Dedifferentiated amniotic fluid mesenchymal stem cell (primary cell): Measurements from ENCODE around the gene HUS1.
A peak's percentile ranks its signal among the peaks of the same experiment; 100 is the strongest.
"Not testable (repeated sequence)": the region's sequence is repeated elsewhere in the genome, so short reads cannot be mapped to it uniquely, and the experiment has no call there.

Source experiments
- DNase-seq: peaks from one replicate; pipeline ENCODE4 v3.0.0-alpha.2; 2016; ENCODE audit errors: extremely low spot score

Gene HUS1

DNA sequence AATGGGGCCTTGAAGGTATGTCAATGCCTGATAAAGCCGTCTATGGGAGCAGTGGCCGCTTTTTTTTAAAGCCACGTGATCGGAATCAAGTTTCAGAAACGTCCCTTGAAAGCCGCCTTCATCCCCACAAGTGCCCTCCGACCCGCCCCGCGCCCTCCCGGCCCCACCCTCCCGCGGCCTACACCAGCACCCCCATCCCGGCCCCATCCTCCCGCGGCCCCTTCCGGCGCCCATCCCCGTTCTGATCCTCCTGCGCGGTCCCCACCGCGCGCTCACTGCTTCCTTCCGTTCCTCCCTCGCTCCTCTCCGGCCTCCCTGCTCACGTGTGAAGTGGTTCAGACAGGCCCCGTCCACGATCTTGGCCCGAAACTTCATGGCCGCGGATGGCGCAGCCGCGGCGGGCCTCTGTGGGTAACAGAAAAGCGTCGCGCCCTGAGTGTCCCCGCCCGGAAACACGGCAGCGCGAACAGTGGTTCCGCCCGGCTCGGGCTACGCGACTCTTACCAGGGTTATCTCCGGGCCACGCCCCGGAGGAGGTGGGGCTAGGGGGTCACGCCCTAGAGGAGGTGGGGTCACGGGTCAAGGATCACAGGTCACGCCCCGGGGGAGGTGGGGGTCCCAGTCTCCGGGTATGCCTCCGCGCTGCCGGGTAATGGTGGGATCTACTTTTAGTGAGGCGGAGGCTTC lies at the start of gene HUS1:
Gene HUS1 (minus strand): TSS at position 471 of the 687 bp plus-strand sequence. CDS start 96 bp downstream, at position 375.
- peak; percentile 77 for DNase-seq

GRCh38 chr7:48028938-48029337 lies 49.5 kb upstream of the HUS1 start, which contains the start of gene SUN3:
TSS of gene SUN3 (minus strand) at chr7:48029107. CDS start at chr7:48028938, 169 bp downstream.
- no peak for DNase-seq

DNA sequence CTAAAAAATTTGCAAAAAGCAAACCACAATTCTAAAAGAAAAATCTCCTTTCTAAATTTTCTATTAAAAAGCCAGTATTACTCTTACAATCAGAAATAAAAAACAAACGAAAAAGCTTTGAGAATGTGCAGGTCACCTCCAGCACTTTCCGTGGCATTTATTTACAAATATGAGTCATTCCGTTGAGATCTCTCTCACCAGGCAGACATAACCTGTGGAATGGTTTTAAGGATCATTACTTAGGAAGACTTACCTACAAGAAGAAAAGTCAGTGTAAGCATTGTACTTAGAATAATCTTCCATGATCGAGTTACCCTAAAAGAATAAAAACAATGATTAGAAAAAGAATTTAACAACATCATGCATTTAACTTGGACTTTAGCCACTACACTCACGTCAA lies 46.2 kb upstream of the HUS1 start:
- DNase-seq, result no peak

DNA sequence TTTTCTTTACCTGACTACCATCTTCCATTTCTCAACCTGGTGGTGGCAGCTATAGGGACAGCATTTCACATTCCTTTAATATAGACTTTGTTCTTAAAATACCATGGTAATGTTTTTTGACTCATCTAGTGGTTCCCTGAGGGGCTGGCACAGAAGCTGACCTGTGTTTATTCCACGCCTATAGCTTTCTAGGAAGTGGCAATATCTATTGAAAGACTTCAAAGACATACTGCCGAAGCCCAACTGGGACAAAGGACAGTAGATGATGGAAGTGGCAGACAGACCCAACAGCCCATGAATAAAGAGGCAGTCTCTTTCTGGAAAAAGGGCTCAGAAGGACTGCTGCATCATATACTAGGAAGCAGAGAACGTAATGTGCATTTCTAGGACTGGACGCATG lies 38.3 kb upstream of the HUS1 start:
- no peak for DNase-seq

DNA sequence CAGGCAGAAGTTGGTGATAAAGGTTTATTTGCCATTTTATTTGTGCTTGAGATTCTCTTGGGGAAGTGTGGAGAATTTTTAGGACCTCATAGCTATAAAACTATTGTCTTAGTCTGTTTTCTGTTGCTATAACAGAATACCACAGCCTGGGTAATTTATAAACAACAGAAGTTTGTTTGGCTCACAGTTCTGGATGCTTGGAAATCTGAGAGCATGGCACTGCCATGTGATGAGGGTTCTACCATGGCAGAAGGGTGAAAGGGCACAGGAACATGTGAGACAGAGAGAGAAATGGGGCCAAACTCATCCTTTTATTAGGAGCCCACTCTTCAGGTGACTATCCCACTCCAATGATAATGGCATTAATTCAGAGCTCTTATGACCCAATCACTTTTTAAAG lies 37.2 kb upstream of the HUS1 start:
- DNase-seq, result no peak

DNA sequence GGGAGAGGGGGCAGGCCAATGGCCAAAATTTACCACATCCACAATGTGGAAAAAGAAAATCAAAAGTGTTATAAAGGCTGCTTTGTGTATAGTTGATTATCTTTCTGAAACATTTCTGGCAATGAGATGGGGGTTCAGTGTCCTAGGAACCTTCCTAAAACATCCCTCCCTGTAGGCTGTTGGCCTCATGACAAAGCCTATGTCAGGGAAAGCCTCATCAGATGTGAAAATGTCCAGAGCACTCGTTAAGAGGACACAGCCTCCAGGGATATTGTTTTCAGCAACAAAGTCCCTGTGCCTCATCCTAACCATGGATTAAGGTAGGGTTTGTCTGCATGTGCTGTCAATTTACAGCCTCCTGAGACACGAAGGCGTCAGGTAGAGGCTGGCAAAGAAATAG lies 32.5 kb upstream of the HUS1 start:
- no peak for DNase-seq

GRCh38 chr7:48011323-48011722 lies 31.9 kb upstream of the HUS1 start:
- DNase-seq, result no peak

DNA sequence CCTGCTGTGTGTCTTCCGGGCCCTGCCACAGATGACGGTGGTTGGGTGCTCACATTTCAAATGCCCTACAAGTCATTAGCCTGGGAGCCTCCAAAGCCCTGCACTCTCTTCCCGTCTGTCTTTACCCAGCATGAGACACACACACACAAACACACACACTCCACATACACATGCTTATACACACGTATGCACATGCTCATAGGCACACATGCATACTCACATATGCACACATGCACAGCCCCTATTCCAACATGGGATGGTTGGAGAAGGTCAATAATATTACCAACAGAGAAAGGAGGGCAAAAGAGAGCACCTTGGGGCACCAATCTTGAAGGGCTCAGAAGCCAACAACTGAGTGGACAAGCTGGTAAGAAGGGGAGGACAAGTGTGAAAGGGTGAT lies 30.5 kb upstream of the HUS1 start:
- DNase-seq, result no peak

GRCh38 chr7:48009257-48009656 lies 29.8 kb upstream of the HUS1 start:
- DNase-seq, result no peak

DNA sequence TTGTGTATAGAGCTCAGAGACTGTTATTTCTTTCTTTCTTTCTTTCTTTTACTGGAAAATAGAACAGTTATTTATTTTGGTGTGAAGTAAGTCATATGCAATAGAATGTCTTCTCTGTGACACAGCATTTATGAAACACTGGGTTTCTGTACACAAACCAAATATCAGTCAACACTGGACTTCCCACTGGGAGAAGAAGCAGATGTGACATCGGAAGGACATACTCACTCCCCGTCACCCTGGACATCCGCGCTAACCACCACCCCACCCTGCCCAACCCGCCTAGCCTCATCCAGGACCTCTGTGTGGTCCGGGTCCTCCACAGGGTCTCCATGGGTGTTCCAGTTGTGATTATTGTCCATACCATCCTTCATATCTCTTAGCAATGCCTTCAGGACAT lies 27.5 kb upstream of the HUS1 start:
- no peak for DNase-seq

GRCh38 chr7:48004638-48005037 lies 25.2 kb upstream of the HUS1 start:
- DNase-seq, result no peak

- DNase-seq, result no peak
Measured at GRCh38 chr7:48004032-48004431, 24.6 kb upstream of the HUS1 start.

DNA sequence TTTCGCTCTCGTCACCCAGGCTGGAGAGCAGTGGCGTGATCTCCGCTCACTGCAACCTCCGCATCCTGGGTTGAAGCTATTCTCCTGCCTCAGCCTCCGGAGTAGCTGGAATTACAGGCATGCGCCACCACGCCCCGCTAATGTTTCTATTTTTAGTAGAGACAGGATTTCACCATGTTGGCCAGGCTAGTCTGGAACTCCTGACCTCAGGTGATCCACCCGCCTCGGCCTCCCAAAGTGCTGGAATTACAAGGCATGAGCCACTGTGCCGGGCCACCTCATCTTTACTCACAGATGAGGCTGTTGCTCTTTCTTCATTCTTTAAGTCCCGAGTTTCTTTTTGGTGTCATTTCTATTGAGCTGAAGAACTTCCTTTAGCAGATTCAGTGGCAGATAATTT lies 20.7 kb upstream of the HUS1 start:
- DNase-seq, result not testable (repeated sequence)

GRCh38 chr7:47999413-47999812 lies 20.0 kb upstream of the HUS1 start:
- DNase-seq, result no peak

GRCh38 chr7:47992446-47992845 lies 13.0 kb upstream of the HUS1 start:
- no peak for DNase-seq

GRCh38 chr7:47991741-47992311 lies 12.4 kb upstream of the HUS1 start:
- peak; percentile 66 for DNase-seq

GRCh38 chr7:47991270-47991669 lies 11.9 kb upstream of the HUS1 start:
- no peak for DNase-seq

GRCh38 chr7:47990592-47990991 lies 11.2 kb upstream of the HUS1 start:
- DNase-seq, result no peak

- not testable (repeated sequence) for DNase-seq
Measured at GRCh38 chr7:47989607-47990400, 10.4 kb upstream of the HUS1 start.

DNA sequence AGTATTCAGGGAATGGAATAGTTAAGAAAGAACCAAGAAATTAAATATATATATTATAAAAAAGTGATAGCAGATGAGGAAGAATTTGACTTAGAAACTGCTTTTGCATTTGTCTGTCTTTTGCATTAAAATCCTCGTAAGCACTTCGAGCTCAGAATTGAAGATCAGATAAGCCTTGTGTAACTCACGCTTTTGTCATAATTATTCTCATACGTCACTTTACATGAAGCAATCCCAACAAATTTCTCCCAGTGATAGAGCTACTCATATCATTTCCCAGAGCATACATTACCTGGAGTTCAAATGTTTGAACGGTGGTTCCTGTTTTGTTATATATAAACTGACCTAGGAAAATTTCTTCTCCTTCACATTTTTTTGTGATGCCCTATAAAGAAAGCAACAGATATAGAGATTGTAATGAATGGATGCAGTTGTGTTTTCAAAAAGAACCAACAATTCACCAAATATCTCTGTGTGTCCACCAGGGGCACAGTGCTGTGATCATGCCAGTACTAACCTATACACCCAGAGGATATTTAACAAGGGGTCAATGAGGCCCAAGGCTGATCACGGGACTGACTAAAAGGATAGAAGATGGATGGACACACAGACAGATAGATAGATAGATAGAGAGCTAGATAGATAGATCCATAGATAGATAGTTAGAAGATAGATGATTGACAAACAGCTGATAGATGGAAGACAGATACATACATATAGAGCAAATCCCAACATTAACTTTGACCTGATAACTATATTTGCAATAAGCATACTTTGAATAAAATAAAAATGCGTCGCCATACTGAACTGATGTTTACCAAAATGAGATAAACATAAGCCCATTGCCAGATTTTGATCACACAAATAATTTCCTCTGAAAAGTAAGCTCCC lies 9.3 kb upstream of the HUS1 start:
- no peak for DNase-seq

GRCh38 chr7:47982610-47983009 lies 3.2 kb upstream of the HUS1 start:
- DNase-seq, result no peak

GRCh38 chr7:47980648-47981047 lies 1.2 kb upstream of the HUS1 start:
- DNase-seq, result not testable (repeated sequence)
